Lung (tissue), 12 donors: ENCODE results near the gene NFATC1. TPM values are rescaled to one million over a fixed set of nuclear protein-coding genes. Genes with fewer than 3 reads are reported as not detected.
A peak's percentile ranks its signal among the peaks of the same experiment; 100 is the strongest.

Source experiments
- ATAC-seq: fragments of 200-7000 bp; cut with Tn5 transposase; one replicate; pipeline ENCODE4 v1.9.1; 2020; ENCODE audit warnings: moderate number of reproducible peaks; ENCODE audit not compliant: insufficient read depth, low FRiP score
- DNase-seq, 3 donors: peaks; one replicate each; pipeline ENCODE4 v3.0.0-alpha.2; 2013 to 2017
- H3K27ac ChIP-seq, 2 donors: one replicate each; pipeline ENCODE4 v1.5.1; 2013; ENCODE audit warnings: mild to moderate bottlenecking in 2 of 2, moderate library complexity in 2 of 2, control low read depth in 1 of 2, inconsistent platforms in 1 of 2, low read depth in 1 of 2, low read length in 1 of 2
- H3K27me3 ChIP-seq, 3 donors: one replicate each; pipeline ENCODE4 v1.5.1; 2013; ENCODE audit warnings: low read length in 2 of 3; ENCODE audit not compliant: control insufficient read depth in 3 of 3, insufficient read depth in 3 of 3
- H3K36me3 ChIP-seq, 4 donors: one replicate each; pipeline ENCODE4 v1.5.1; 2013; ENCODE audit warnings: low read length in 4 of 4, mild to moderate bottlenecking in 1 of 4, moderate library complexity in 1 of 4; ENCODE audit not compliant: control insufficient read depth in 4 of 4, insufficient read depth in 4 of 4
- H3K4me1 ChIP-seq, 5 donors: one replicate each; pipeline ENCODE4 v1.5.1; 2013; ENCODE audit warnings: low read length in 5 of 5, mild to moderate bottlenecking in 2 of 5, moderate library complexity in 1 of 5; ENCODE audit not compliant: control insufficient read depth in 5 of 5, insufficient read depth in 5 of 5
- H3K4me3 ChIP-seq: one replicate; pipeline ENCODE4 v1.5.1; 2013; ENCODE audit warnings: mild to moderate bottlenecking, control low read depth, moderate library complexity
- H3K9ac ChIP-seq, 2 donors: one replicate each; pipeline ENCODE4 v1.5.1; 2013; ENCODE audit warnings: low read length in 2 of 2, control low read depth in 1 of 2; ENCODE audit not compliant: insufficient read depth in 1 of 2
- H3K9me3 ChIP-seq, 4 donors: one replicate each; pipeline ENCODE4 v1.5.1; 2013; ENCODE audit warnings: low read length in 3 of 4, mild to moderate bottlenecking in 1 of 4, moderate library complexity in 1 of 4; ENCODE audit not compliant: control insufficient read depth in 4 of 4, insufficient read depth in 3 of 4
- WGBS, 2 donors: extraction: QIAGEN DNeasy Blood & Tissue Kit; methylation state at CpG; one replicate each; pipeline ENCODE4 v1.1.7; 2013; 5-methylcytosine and 5-hydroxymethylcytosine counted together
- polyA plus RNA-seq, 2 donors: library from polyadenylated mRNA; stranded (reverse); fragments of 200-250 nt; gene quantifications; one replicate each; pipeline ENCODE4 v1.2.1, GENCODE V29; 2013
- total RNA-seq, 2 donors: library from RNA; depleted of rRNA in 1 of 2; stranded (reverse); fragments of >200 nt in 1 of 2; gene quantifications; one replicate each; pipeline ENCODE4 v1.2.1, GENCODE V29; 2014 to 2021
- TF ChIP-seq, protein P1 (sequence below): IDR thresholded peaks from 2 replicates; pipeline ENCODE4 v1.5.1; 2012; ENCODE audit warnings: mild to moderate bottlenecking; ENCODE audit errors: control extremely low read depth, extremely low read depth
- donor health status: control.
- donor health status: control.
- donor health status: Bipolar disorder and iron deficiency.
- donor health status: healthy.
- donor health status: DM: yes; HTN: yes; CAD: no.

The NFATC1 gene
- total and polyA plus RNA-seq, 4 donors, result 8.6 to 25.5 (median 12.9) TPM

DNA sequence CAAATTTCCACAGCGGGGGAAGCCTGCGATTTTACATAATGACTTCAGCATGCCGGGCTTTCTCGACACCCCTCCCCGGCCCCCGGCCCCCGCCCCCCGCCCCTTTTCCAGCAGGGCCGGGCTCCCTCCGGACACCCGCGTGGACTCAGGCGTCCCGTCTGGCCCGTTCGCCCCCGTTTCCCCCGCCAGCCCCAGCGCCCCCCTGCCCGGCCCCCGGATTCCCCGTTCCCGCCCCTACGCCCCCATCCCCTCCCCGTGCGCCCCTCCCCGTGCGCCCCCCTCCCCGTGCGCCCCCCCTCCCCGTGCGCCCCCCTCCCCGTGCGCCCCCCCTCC lies 456 bp upstream of the NFATC1 start:
- DNase-seq, result peak in 1 of 3 donors; percentile 70
- peaks cover 0 to 14% (median 7%) of the 10 kb centered on the region in 5 donors for H3K4me1 ChIP-seq

GRCh38 chr18:79396431-79397246 lies 909 bp downstream of the NFATC1 start:
- Histone ChIP-seq H3K9ac (no peak overlapping the region), H3K27me3 (peaks cover 0 to 49% (median 39%) of the 10 kb centered on the region in 3 donors), H3K36me3 (no peaks in the 10 kb centered on the region), H3K4me3 (no peak overlapping the region), H3K9me3 (peaks cover 0 to 2% (median 0%) of the 10 kb centered on the region in 4 donors), H3K27ac (peak overlapping the region in 1 of 2 donors; percentile 26), H3K4me1 (peaks cover 0 to 14% (median 7%) of the 10 kb centered on the region in 5 donors)
- DNase-seq (peak in 2 of 3 donors; percentile 57 to 67), ATAC-seq (no peak)
- 12 to 23% methylated on average over 44 to 68 of the region's 68 CpGs for WGBS, 2 donors
- TF ChIP-seq, protein P1, sequence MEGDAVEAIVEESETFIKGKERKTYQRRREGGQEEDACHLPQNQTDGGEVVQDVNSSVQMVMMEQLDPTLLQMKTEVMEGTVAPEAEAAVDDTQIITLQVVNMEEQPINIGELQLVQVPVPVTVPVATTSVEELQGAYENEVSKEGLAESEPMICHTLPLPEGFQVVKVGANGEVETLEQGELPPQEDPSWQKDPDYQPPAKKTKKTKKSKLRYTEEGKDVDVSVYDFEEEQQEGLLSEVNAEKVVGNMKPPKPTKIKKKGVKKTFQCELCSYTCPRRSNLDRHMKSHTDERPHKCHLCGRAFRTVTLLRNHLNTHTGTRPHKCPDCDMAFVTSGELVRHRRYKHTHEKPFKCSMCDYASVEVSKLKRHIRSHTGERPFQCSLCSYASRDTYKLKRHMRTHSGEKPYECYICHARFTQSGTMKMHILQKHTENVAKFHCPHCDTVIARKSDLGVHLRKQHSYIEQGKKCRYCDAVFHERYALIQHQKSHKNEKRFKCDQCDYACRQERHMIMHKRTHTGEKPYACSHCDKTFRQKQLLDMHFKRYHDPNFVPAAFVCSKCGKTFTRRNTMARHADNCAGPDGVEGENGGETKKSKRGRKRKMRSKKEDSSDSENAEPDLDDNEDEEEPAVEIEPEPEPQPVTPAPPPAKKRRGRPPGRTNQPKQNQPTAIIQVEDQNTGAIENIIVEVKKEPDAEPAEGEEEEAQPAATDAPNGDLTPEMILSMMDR, result peak; percentile 8

More for the DNA sequence above, 456 bp upstream of the NFATC1 start:
- Histone ChIP-seq H3K9ac (no peak overlapping the region), H3K27ac (peak overlapping the region in 1 of 2 donors; percentile 83), H3K27me3 (peaks cover 0 to 61% (median 50%) of the 10 kb centered on the region in 3 donors), H3K4me3 (no peak overlapping the region), H3K36me3 (no peaks in the 10 kb centered on the region), H3K9me3 (peaks cover 0 to 2% (median 0%) of the 10 kb centered on the region in 4 donors)
- no peak for ATAC-seq
- TF ChIP-seq, protein P1, result no peak
- WGBS, 2 donors, result 1% methylated on average over 14 to 25 of the region's 34 CpGs

- Histone ChIP-seq H3K4me1 (peaks cover 0 to 17% (median 7%) of the 10 kb centered on the region in 5 donors), H3K27me3 (peaks cover 0 to 42% (median 33%) of the 10 kb centered on the region in 3 donors), H3K27ac (no peak overlapping the region), H3K36me3 (no peaks in the 10 kb centered on the region), H3K9ac (no peak overlapping the region), H3K9me3 (peaks cover 0 to 2% (median 0%) of the 10 kb centered on the region in 4 donors), H3K4me3 (no peak overlapping the region)
- WGBS, 2 donors, result 81 to 89% methylated on average over 27 of the region's 27 CpGs
- ATAC-seq, result no peak
- DNase-seq, result no peak
- TF ChIP-seq, protein P1, result no peak
Measured at GRCh38 chr18:79397247-79397829, 1.6 kb downstream of the NFATC1 start.
